Left lobe of liver (tissue), 2 donors: Measurements from ENCODE around the gene TEX35. TPM values are rescaled to one million over a fixed set of nuclear protein-coding genes. Genes with fewer than 3 reads are reported as not detected.
"Not testable (repeated sequence)": the region's sequence is repeated elsewhere in the genome, so short reads cannot be mapped to it uniquely, and the experiment has no call there.

ENCODE experiments used
- ATAC-seq: fragments of 200-7000 bp; cut with Tn5 transposase; one replicate; pipeline ENCODE4 v1.9.1; 2020; ENCODE audit warnings: mild to moderate bottlenecking, moderate library complexity
- DNase-seq: peaks from one replicate; pipeline ENCODE4 v3.0.0-alpha.2; 2020; ENCODE audit warnings: low spot score
- total RNA-seq: library from RNA; stranded (reverse); gene quantifications from one replicate; pipeline ENCODE4 v1.2.1, GENCODE V29; 2021
- donor health status: DM: no; HTN: no; CAD: no; lungs with moderate emphysema.
- donor health status: DM: no; HTN: yes; CAD: no.

TEX35 gene
- total RNA-seq, 1 donor from 2014 or later = not detected

DNA sequence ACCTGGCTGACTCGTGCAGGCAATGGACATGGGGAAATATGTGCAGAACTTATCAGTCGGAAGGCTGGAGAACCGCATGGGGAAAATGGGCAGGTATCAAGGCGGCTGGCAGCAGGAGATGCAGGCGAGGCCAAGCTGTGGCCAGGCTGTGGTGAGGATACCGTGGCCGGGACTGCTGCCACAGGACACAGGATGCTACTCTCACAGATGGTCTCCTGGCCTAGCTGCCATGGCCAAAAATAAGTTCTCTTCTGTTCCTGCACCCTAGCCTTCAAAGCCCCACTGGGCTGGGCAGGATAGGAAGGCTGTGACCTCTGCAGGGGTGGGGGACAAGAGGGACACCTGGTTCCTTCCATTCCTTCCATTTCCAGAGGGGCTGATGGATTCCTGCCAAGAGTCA, 26.4 kb downstream of the TEX35 start:
- DNase-seq (no peak), ATAC-seq (no peak)

DNA sequence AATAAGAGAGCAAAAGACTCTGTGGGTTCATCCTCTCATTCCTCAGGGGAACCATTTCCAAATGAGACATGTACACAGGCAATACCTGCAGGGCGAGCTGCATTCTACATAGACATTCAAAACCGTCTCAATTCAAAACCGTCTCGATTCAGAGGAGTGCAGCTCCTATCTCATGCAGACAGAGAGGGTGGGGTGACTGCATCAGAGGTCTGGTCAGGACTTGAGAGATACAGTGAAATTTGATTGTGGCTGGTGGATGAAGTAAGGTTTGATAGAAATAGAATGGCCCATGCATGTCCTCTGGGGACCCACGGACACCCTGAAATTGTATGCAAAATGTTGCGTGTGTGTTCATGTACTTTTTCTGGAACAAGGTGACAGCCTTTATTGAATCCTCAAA, 27.3 kb downstream of the TEX35 start:
- DNase-seq (no peak), ATAC-seq (no peak)

DNA sequence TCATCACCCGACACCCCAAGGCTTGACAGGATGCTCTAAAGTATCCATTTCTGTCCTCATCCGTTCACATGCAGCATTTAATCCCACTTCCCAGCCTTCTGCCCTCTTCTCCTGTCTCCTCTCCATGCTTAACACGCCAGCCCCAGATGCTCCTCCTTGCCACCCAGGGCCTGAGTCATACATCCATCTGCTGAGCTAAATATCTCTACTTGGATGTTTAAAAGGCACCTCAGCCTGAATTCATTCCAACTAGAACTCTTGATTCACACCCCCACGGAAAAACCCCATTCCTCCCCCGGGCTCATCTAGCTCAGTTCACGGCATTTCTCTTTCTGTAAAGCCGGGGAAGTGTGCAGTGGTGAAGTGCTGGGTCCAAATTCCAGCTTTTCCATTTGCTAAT, 27.7 kb downstream of the TEX35 start:
- ATAC-seq (no peak), DNase-seq (no peak)

DNA sequence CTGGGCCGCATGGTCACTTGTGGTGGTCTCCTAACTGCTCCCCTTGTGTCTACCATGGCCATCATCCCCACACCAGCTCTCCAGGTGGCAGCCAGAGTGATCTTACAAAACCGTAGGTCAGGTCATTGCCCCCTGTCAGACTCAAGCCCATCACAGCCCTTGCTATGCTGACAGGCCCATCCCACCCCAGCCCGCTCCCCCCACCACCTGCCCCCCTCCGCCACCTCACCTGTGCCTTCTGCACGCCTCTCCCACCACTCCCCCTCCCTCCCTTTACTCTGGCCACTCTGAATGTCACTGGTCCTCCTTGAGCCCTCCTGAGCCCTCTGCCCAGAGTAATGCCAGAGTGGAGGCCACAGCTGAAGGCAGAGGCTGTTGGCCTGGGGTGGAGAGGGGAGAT, 28.5 kb downstream of the TEX35 start:
- no peak for ATAC-seq
- no peak for DNase-seq

DNA sequence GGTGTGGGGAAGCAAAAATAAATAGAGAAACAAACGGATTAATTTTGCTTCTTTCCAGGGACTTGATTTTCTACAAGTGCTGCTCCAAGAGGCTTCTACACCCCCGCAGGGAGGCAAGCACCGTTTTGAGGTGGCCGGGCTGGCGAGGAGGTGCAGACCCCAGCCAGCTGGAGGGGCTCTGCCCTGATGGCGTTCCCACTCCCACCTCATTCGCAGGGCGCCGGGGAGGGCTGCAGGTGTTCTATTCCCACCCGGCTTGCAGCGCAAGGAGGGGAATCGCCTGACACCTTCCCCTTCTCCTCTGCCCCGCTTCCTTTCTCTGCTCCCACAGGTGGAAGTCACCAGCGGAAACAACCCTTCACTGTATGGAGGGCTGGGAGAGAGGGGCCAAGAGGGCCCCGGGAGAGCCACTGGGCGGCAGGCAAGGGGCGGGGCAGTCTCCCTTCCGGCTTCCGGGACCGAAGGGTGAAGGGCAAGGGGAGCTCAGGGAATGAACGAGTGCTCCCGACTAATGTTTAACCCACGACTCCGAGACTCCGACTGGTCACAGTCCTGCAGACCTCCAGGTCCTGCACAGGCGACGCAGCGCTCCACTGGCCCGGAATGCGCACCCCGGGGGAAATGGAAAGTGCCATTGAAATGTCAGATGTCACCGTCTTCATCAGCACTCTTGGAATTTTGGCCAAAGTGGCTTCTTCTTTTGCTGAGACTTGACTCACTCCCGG, 29.1 kb downstream of the TEX35 start:
- ATAC-seq (peak; percentile 69), DNase-seq (peak; percentile 86)

DNA sequence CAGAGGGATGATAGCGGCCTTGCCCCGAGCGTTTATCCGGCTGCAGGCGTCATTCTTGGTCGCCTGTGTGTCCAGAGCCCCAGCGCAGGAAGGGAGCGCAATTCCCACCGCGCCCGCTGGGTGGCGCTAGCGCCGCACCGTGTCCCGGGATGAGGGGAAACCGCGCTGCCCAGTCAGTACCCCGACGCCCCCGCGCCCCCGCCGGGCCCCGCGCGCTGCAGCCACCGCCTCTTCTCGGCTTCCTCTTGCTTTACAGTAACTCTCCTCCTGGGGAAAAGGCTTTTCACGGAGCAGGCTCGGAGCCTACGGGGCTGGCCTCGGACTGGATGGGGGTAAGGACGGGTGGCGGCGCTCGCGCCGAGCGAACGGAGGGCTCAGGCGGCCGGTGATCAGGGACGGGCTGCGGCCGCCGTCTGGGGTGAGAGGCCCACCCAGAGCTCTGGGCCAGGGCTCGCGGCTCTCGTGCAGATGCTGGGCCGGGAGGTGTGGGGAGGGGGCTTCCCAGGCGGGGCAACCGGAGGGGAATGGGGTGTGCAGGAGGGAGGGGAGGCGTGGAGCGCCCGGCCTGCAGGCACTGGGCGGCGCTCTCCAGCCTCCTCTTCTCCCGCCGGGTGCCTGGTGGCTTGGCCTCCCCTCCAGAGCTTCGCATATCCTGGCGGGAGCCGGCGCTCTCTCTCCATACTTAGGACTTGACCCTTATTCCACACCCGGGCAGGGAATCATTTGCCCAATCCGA, 29.8 kb downstream of the TEX35 start:
- DNase-seq (peak; percentile 93), ATAC-seq (peak; percentile 87)

DNA sequence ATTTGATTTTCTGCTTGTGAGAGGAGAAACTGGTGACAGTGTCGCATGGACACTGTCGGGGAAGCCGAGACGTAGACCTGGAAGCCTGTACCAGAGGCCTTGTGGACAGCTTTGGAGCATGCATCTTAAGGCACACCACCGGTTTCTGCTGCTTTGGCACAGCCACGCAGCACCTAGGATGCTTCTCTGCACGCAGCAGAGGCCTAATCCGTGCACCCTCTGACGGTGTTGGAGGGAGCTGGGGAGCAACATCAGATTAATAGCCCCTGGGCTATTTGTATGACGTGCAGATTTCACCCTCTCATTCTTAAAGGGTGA, 30.3 kb downstream of the TEX35 start:
- DNase-seq (no peak), ATAC-seq (no peak)

DNA sequence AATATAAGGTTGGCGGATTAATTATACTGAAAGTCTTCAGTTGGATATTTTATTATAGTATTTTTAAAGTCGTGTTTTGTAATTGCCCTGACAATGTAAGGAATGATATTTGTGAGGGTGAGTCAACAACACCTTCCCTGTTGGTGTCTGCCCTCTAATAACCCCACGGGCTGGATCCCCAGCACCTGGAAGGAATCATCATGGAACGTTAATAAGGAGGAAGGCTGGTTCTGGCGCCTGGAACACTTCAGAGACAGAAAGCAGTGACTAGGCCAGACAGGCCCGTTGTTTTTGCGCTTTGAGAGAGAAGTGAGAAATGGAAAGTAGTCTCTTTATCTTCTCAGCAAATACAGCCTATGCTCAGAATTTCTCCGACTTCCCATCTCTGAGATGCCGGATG, 31.6 kb downstream of the TEX35 start:
- DNase-seq (no peak), ATAC-seq (no peak)

DNA sequence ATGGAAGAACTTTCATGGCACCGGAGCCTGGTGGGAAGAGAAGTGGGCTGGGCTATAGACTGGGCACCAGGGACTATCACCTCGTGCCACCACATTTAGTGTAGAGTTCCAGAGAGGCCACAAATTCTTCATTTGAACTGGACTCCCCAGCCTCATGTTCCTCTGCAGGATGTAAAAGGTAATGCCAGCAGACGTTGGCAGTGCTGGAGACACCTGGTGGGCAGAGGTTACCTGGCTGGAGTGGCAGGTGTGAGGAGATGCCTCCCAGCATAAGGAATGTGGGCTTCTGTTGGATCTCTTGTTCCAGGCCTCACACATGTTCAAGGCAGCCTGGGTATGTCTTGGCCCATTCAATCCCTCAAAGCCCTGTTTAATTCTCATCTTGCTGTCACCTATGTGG, 35.2 kb downstream of the TEX35 start:
- no peak for DNase-seq
- ATAC-seq = no peak

DNA sequence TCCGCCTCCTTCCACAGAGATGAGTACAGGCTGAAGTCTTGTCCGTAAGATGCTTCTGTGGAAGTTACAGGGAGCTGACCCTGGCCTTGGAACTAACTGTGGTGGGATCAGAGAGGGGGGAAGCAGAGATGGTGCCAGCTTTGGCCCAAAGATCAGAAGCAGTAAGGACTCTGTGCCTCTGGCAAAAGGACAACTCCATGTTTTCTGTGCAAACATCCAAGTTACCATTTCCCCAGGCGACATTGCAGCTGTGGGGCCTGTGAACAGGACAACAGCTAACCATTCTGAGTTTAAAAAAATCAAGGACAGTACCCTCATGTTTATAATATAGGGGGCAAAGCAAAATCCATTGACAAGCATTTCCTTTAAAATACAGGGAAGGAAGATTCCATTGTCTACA, 38.4 kb downstream of the TEX35 start:
- DNase-seq (peak; percentile 68), ATAC-seq (peak; percentile 89)

DNA sequence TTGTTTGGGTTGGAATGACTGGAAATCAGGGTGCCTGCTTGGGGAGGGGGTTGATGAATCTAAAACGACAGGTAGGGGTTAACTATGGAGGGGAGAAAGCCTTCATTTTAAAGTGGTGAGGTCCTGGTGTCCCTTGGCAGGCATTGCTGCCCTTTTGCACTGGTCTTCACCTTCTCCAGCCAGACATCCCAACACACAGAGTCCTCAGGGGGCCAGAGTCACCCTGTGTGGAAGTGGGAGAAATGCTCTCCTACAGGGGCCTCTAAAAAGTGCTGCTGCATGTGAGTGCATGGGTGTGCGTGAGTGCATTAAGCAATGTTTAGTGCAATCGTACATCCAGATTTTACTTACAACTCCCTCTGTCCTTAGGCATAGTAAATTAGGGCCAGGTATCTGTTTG, 39.0 kb downstream of the TEX35 start:
- DNase-seq (no peak), ATAC-seq (peak; percentile 70)

DNA sequence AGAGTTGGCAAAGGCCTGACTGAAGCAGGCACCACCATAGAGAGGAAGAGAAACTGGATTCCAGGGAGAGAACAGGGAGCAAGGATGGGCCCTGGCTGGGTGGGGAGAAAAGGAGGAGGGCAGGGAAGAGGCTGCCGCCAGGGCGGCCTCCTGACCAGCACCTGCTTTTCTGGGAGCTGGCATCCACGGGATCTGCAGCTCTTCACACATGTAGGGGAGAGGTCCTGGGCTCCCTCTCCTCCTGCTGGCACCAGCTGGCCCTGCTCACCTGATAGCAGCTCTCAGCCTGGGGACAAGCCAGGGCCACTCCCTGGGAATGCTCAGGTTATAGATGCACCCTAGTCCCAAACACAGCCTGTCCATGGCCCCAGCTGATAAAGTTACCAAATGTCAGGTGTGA, 39.9 kb downstream of the TEX35 start:
- no peak for DNase-seq
- ATAC-seq = peak; percentile 33

DNA sequence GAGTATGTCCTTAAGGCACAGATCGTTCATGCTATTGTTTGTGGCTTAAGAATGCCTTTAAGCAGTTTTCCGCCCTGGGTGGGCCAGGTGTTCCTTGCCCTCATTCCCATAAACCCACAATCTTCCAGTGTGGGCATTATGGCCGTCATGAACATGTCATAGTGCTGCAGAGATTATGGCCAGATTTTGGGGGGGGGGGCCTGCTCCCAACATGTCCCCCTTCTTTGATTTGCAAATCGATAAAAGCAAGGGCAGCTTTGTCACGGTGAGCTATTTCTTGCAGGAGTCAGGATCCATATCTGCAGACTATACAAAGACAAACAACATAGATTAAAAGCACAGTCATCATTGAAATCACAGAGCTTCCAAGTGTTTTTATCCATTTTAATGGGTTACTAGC, 41.4 kb downstream of the TEX35 start:
- ATAC-seq, DNase-seq: not testable (repeated sequence)

DNA sequence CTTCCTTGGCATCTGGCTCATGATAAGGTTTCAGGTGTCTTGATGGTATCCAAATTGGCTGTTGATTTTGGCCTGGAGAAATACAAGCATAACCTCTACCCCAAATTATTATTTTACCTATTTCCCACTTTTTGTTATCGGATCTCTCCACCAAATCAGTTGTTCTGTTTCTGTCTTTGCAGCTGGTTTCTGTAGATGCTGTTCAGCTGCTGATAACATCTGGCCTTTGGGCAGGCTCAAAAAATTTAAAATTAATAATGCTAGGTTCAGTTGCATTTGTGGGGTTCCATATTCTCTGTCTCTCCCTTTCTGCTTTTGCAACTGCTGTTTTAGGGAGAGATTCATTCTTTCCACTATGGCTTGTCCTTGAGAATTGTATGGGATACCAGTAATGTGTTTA, 42.7 kb downstream of the TEX35 start:
- ATAC-seq, DNase-seq: not testable (repeated sequence)

DNA sequence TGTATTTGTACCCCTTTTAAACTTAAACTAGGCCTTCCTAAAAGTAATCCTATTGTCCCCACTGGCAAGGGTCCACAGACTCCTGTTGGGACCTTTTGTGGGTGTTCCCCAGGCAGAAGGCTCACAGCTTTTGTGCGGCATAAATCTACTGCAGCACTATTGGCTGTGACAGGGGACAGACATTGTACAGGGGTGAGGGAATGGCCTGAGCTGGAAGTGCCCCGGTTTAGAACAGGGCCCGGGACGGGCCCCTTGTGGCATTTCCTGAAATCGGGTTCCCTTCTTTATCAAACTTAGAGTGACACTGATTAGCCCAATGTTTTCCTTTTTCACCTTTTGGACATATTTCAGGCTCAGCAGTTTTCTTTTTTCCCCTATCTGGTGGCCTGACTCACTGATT, 45.9 kb downstream of the TEX35 start:
- ATAC-seq, DNase-seq: not testable (repeated sequence)

DNA sequence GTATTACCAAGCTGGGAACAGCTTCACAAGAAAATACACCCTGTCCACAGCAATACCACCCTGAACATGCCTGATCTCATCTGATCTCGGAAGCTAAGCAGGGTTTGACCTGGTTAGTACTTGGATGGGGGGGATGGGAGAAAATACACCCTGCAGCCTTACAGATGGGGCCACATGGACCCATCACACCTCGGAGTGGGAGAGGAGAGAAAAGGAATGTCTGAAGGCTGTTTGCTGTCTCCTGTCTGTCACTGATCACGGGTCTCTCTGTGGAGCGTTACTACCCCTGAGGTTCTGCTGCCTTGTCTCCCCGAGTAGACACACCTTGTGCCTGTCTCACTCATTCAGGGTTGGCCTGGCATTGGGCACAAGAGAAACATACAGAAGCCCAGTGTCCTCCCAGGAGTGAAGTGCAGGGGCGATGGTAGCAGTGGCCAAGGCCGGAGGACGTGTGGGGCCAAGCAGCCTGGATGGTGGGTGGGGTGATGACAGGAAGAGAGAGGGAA, 48.0 kb downstream of the TEX35 start:
- ATAC-seq (no peak), DNase-seq (no peak)

DNA sequence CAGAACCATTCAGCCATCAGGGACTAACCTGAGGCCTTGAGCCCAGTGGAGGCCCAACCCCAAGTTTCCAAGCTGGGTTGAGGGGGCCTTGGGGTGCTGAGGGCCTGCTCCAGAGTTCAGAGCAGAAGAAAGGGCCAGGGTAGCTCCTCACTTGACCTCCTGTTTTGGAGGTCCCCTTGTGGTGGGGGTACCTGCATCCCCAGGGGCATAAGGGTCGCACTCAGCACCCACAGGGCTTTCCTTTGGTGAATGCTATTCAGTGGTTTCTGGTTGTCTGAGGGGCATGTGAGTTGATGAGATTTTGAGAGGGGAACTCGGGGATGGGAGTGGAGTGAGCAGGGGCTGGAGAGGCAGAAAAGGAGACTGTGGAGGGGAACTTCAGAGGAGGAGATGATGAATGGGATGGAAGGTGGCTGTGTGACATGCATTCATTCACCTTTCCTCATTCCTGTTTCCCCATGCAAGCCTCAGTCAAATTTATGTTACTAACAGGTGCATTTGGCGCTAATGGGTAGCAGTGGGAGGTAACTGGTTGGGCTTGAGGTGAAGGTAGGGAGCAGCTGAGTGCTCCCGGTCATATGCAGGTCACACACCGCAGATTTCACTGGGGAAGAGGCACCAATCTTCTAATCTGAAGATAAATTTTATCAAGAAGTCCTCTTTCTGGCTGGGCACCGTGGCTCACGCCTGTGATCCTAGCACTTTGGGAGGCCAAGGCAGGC, 50.4 kb downstream of the TEX35 start:
- DNase-seq (no peak), ATAC-seq (no peak)

DNA sequence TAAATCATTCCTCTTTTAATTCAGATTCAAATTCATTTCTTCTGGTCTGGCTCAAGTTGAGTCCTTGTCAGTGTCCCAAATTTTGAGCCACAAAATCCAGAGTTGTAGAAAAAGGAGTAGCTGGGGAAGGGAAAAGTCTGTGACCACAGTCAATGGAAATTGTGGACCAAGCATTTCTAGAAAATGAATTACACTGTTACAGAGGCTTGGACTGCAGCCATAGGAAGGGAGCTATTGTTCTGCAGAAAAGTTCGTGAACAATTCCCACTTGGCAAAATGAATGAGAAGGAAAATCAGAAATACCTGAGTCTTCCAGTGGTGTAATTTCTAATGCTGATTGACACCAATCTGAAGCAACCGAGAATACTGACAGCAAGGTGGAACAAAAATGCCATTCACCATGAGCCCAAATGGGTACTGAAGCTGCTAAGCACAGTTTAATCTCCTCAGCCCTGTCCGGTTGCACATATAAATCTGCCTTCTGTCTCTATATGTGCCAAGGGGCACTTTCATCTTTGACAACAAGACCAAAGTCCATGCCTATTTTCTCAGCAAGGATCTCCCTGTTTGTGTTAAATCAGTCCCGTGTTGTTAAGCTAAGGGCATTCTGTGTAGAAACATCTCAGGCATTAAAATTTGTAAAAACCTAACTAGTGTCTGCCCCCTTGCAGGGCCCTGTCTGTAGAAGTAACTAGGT, 51.3 kb downstream of the TEX35 start:
- DNase-seq (no peak), ATAC-seq (peak; percentile 85)

DNA sequence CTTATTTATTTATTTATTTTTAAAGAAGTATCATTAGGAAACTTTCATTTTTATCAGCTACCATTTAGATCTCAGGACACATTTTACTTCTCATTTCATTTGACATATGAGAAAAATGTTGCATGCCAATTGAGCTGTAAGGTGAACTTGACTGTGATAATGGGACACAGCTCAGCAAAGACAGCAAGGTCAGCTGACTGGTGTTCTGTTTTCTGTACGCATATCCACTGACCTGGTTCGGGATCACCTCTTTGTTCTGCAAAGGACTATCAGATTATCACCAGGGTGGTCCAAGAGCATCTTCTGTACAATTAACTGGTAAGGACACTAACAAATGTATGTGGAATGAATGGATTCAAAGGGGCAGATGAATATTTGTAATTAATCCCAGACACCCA, 51.9 kb downstream of the TEX35 start:
- DNase-seq (no peak), ATAC-seq (peak; percentile 68)

DNA sequence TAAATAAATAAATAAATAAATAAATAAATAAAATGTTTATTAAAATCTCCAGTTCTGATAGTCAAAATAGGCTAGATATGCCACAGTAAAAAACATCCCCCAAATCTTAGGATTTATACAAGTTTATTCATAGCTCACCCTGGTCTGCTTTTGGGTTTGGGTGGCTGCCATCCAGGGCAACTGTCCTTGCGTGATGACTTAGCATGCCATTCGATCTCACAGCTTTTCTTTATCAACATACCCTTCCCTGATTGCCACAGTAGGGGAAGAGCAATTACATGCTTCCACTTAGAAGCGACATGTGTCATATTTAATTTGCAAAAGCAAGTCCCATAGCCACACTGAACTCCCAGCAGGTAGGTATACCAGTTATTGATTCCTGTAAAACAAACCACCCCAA, 52.7 kb downstream of the TEX35 start:
- ATAC-seq (no peak), DNase-seq (no peak)

DNA sequence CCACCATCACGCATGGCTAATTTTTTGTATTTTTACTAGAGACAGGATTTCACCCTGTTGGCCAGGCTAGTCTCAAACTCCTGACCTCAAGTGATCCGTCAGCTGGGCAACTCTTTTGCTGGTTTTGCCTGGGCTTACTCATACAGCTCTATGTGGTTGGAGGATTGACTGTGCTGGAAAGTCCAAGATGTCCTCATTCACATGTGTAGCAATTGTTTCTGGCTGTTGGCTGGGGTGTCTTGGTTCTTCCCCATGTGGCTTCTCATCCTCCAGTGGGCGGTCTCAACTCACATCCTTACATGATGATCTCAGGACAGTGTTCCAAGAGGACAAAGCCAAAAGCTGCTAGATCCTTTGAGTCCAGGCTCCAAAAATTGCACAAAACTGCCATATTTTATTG, 53.3 kb downstream of the TEX35 start:
- no peak for DNase-seq
- ATAC-seq = no peak
